Psoas muscle (tissue), 8 donors: ENCODE measurements around the gene GABPB1. TPM values are rescaled to one million over a fixed set of nuclear protein-coding genes. Genes with fewer than 3 reads are reported as not detected.

ENCODE experiments used
- ATAC-seq, 4 donors: fragments of 200-7000 bp; cut with Tn5 transposase; one replicate each; pipeline ENCODE4 v1.9.1; 2020; ENCODE audit warnings: moderate library complexity in 3 of 4, mild to moderate bottlenecking in 2 of 4
- DNase-seq, 2 donors: peaks; one replicate each; pipeline ENCODE4 v3.0.0-alpha.2; 2020
- H3K27ac ChIP-seq: fragments of 200-600 bp; one replicate; pipeline ENCODE4 v1.8.0; 2022
- H3K27me3 ChIP-seq, 3 donors: fragments of 200-600 bp in 1 of 3; one replicate each; pipeline versions ENCODE4 v1.6.1 to v1.8.0; 2013 to 2022; ENCODE audit warnings: low read length in 2 of 3, mild to moderate bottlenecking in 2 of 3, moderate library complexity in 1 of 3; ENCODE audit not compliant: insufficient read depth in 3 of 3
- H3K36me3 ChIP-seq, 2 donors: fragments of 200-600 bp in 1 of 2; one replicate each; pipeline versions ENCODE4 v1.6.1 to v1.8.0; 2013 to 2022; ENCODE audit warnings: low read depth in 1 of 2, mild to moderate bottlenecking in 1 of 2, moderate library complexity in 1 of 2; ENCODE audit not compliant: insufficient read depth in 1 of 2
- H3K4me1 ChIP-seq: fragments of 200-600 bp; one replicate; pipeline ENCODE4 v1.8.0; 2022
- H3K4me3 ChIP-seq: fragments of 200-600 bp; one replicate; pipeline ENCODE4 v1.8.0; 2022; ENCODE audit warnings: mild to moderate bottlenecking
- H3K9me3 ChIP-seq: fragments of 200-600 bp; one replicate; pipeline ENCODE4 v1.8.0; 2022
- WGBS, 3 donors: extraction: QIAGEN DNeasy Blood & Tissue Kit; methylation state at CpG; one replicate each; pipeline versions ENCODE4 v1.1.6 to v1.1.7; 2013; 5-methylcytosine and 5-hydroxymethylcytosine counted together
- intact Hi-C, 2 donors: fragments of 100-400 bp; cut with DNase I; formaldehyde crosslinking; loops; one replicate each; pipeline versions ENCODE4 v1.11.0 to v1.14.2; 2022
- polyA plus RNA-seq, 3 donors: library from polyadenylated mRNA; stranded (reverse); fragments of 200-250 nt; gene quantifications; one replicate each; pipeline ENCODE4 v1.2.3, GENCODE V29; 2013
- total RNA-seq, 4 donors: library from RNA; stranded (reverse); fragmentation: NEBNext Ultra II Directional in 2 of 4; extraction: Animal tissue kit (Norgen Biotek cat#: 25700) in 2 of 4; gene quantifications; one replicate each; pipeline versions ENCODE4 v1.2.1 to v1.2.4, GENCODE V29; 2021 to 2023
- TF ChIP-seq, protein P1 (sequence below): fragments of 200-600 bp; IDR thresholded peaks from one replicate; pipeline ENCODE4 v1.8.0; 2022; ENCODE audit warnings: antibody characterized with exemption
- donor health status: healthy with polysubstance abuse.
- donor health status: DM: no; HTN: no; CAD: no; lungs with moderate emphysema.
- donor health status: Bipolar disorder and iron deficiency.
- donor health status: healthy.
- donor health status: DM: yes; HTN: yes; CAD: no.
- donor health status: DM: no; HTN: no; CAD: no.
- donor health status: DM: no; HTN: no; CAD: no.
- donor health status: DM: yes; HTN: yes; CAD: no.

GABPB1 gene
- total and polyA plus RNA-seq, 7 donors, result 5.0 to 16.7 (median 6.6) TPM

- TF ChIP-seq, protein P1, sequence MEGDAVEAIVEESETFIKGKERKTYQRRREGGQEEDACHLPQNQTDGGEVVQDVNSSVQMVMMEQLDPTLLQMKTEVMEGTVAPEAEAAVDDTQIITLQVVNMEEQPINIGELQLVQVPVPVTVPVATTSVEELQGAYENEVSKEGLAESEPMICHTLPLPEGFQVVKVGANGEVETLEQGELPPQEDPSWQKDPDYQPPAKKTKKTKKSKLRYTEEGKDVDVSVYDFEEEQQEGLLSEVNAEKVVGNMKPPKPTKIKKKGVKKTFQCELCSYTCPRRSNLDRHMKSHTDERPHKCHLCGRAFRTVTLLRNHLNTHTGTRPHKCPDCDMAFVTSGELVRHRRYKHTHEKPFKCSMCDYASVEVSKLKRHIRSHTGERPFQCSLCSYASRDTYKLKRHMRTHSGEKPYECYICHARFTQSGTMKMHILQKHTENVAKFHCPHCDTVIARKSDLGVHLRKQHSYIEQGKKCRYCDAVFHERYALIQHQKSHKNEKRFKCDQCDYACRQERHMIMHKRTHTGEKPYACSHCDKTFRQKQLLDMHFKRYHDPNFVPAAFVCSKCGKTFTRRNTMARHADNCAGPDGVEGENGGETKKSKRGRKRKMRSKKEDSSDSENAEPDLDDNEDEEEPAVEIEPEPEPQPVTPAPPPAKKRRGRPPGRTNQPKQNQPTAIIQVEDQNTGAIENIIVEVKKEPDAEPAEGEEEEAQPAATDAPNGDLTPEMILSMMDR, result peak; percentile 59
- H3K36me3 ChIP-seq, result no peaks in the 10 kb centered on the region
- H3K9me3 ChIP-seq, result no peaks in the 10 kb centered on the region
- H3K4me1 ChIP-seq, result no peaks in the 10 kb centered on the region
- DNase-seq (no peak), ATAC-seq (no peak)
- no peak overlapping the region for H3K4me3 ChIP-seq
- H3K27me3 ChIP-seq, result no peaks in the 10 kb centered on the region
- H3K27ac ChIP-seq, result no peak overlapping the region
- intact Hi-C loops, result no loop called here
- WGBS, 3 donors, result 64 to 70% (median 66%) methylated on average over 4 of the region's 4 CpGs
These were observed 39.0 kb downstream of the GABPB1 start for GRCh38 chr15:50315814-50316630.

- Histone ChIP-seq H3K4me3 (no peak overlapping the region), H3K36me3 (peaks cover 3 to 7% of the 10 kb centered on the region in 2 donors), H3K9me3 (no peaks in the 10 kb centered on the region), H3K27ac (no peak overlapping the region), H3K4me1 (no peaks in the 10 kb centered on the region), H3K27me3 (no peaks in the 10 kb centered on the region)
- DNase-seq (no peak), ATAC-seq (no peak)
- TF ChIP-seq, protein P1, result no peak
- 91 to 94% (median 94%) methylated on average over 2 of the region's 2 CpGs for WGBS, 3 donors
- intact Hi-C loops, result no loop called here
These were observed 42.4 kb downstream of the GABPB1 start for GRCh38 chr15:50312636-50313035.

GRCh38 chr15:50307799-50308198, 47.2 kb downstream of the GABPB1 start:
- Histone ChIP-seq H3K9me3 (no peaks in the 10 kb centered on the region), H3K36me3 (peaks cover 5 to 23% of the 10 kb centered on the region in 2 donors), H3K4me1 (no peaks in the 10 kb centered on the region), H3K27me3 (no peaks in the 10 kb centered on the region), H3K4me3 (no peak overlapping the region), H3K27ac (no peak overlapping the region)
- DNase-seq (no peak), ATAC-seq (no peak)
- TF ChIP-seq, protein P1, result no peak
- intact Hi-C loops, result no loop called here

GRCh38 chr15:50304836-50305235, 50.2 kb downstream of the GABPB1 start:
- Histone ChIP-seq H3K36me3 (peaks cover 5 to 52% of the 10 kb centered on the region in 2 donors), H3K27ac (no peak overlapping the region), H3K27me3 (no peaks in the 10 kb centered on the region), H3K9me3 (no peaks in the 10 kb centered on the region), H3K4me3 (no peak overlapping the region), H3K4me1 (no peaks in the 10 kb centered on the region)
- intact Hi-C loops, result no loop called here
- 67 to 69% (median 69%) methylated on average over 1 of the region's 1 CpG for WGBS, 3 donors
- DNase-seq (no peak), ATAC-seq (no peak)
- TF ChIP-seq, protein P1, result no peak

GRCh38 chr15:50302581-50302980, 52.4 kb downstream of the GABPB1 start:
- intact Hi-C loops, result no loop called here
- 98 to 100% (median 100%) methylated on average over 1 of the region's 1 CpG for WGBS, 3 donors
- peaks cover 2 to 66% of the 10 kb centered on the region in 2 donors for H3K36me3 ChIP-seq
- TF ChIP-seq, protein P1, result no peak
- H3K9me3 ChIP-seq, result no peaks in the 10 kb centered on the region
- H3K27me3 ChIP-seq, result no peaks in the 10 kb centered on the region
- H3K4me1 ChIP-seq, result no peaks in the 10 kb centered on the region
- H3K4me3 ChIP-seq, result no peak overlapping the region
- DNase-seq, result no peak
- ATAC-seq, result no peak
- no peak overlapping the region for H3K27ac ChIP-seq
